ENCODE data around the gene TNXB. TPM values are rescaled to one million over a fixed set of nuclear protein-coding genes. Genes with fewer than 3 reads are reported as not detected.
"Not testable (repeated sequence)": the region's sequence is repeated elsewhere in the genome, so short reads cannot be mapped to it uniquely, and the experiment has no call there.

TNXB gene
- total RNA-seq, 1 experiment from 2014 or later, result 1.8 TPM

- intact Hi-C loops (cut with micrococcal nuclease; ENCODE audit: unreplicated experiment), result no loop called here
- ATAC-seq (no peak), DNase-seq (ENCODE audit: low read depth, low spot score) (no peak)
- ChIA-PET CTCF (no interaction called here), POLR2A (no interaction called here)
- Histone ChIP-seq H3K4me3 (ENCODE audit: low read depth in 2 of 2, low read length in 2 of 2) (no peak overlapping the region), H3K27ac (ENCODE audit: low read length) (no peak overlapping the region), H3K4me1 (ENCODE audit: control insufficient read depth, insufficient read depth, low read length) (peaks cover 4% of the 10 kb centered on the region; the same call in 1 of the 2 replicates), H3K36me3 (ENCODE audit: control insufficient read depth, insufficient read depth, low read length) (no peaks in the 10 kb centered on the region), H3K27me3 (ENCODE audit: control insufficient read depth, insufficient read depth, low read length) (peaks cover 6% of the 10 kb centered on the region; the same call in 1 of the 2 replicates), H3K9me3 (ENCODE audit: control insufficient read depth, insufficient read depth, low read depth, low read length) (no peaks in the 10 kb centered on the region)
- in situ Hi-C loops (cut with HindIII; ENCODE audit: low pct_unique_long_range_greater_than_20kb, low sequenced_read_pairs), result no loop called here
- BruUV-seq (replicated peaks), result no TSS peak
- TF ChIP-seq SIN3A (IDR thresholded peaks at IDR 0.05; ENCODE audit: borderline replicate concordance, insufficient read depth, low read depth, low read length), result no peak
- no peak for TF ChIP-seq POLR2AphosphoS5 (IDR thresholded peaks at IDR 0.05; ENCODE audit: low read depth, low read length)
These were observed 1.7 kb downstream of the TNXB start for GRCh38 chr6:32107406-32107805.

GRCh38 chr6:32105433-32105832, 3.7 kb downstream of the TNXB start:
- H3K36me3 ChIP-seq (ENCODE audit: control insufficient read depth, insufficient read depth, low read length), result no peaks in the 10 kb centered on the region
- no peak overlapping the region for H3K4me3 ChIP-seq (ENCODE audit: low read depth in 2 of 2, low read length in 2 of 2)
- POLR2A ChIA-PET, result no interaction called here
- in situ Hi-C loops (cut with HindIII; ENCODE audit: low pct_unique_long_range_greater_than_20kb, low sequenced_read_pairs) (no loop called here), intact Hi-C loops (cut with micrococcal nuclease; ENCODE audit: unreplicated experiment) (no loop called here)
- H3K27ac ChIP-seq (ENCODE audit: low read length), result no peak overlapping the region
- no peak for ATAC-seq
- H3K27me3 ChIP-seq (ENCODE audit: control insufficient read depth, insufficient read depth, low read length), result peaks cover 6% of the 10 kb centered on the region; the same call in 1 of the 2 replicates
- H3K4me1 ChIP-seq (ENCODE audit: control insufficient read depth, insufficient read depth, low read length), result peaks cover 4% of the 10 kb centered on the region; the same call in 1 of the 2 replicates
- no peaks in the 10 kb centered on the region for H3K9me3 ChIP-seq (ENCODE audit: control insufficient read depth, insufficient read depth, low read depth, low read length)
- DNase-seq (ENCODE audit: low read depth, low spot score), result no peak
- CTCF ChIA-PET, result no interaction called here
- TF ChIP-seq REST (IDR thresholded peaks at IDR 0.05; ENCODE audit: insufficient read depth in 1 of 2, low read depth in 2 of 2, low read length in 1 of 2) (peak; percentile 93 to 95), POLR2AphosphoS5 (IDR thresholded peaks at IDR 0.05; ENCODE audit: low read depth, low read length) (no peak)
- no TSS peak for BruUV-seq (replicated peaks)

GRCh38 chr6:32102255-32102654, 6.9 kb downstream of the TNXB start:
- POLR2A ChIA-PET, result interaction anchor here (0.6 to 1.1 kb wide), 2 partner anchors 13 to 127 kb away, joined by 3 to 11 read pairs; no protein-coding TSS in a partner anchor
- no peak for ATAC-seq
- in situ Hi-C loops (cut with HindIII; ENCODE audit: low pct_unique_long_range_greater_than_20kb, low sequenced_read_pairs) (no loop called here), intact Hi-C loops (cut with micrococcal nuclease; ENCODE audit: unreplicated experiment) (no loop called here)
- no peaks in the 10 kb centered on the region for H3K36me3 ChIP-seq (ENCODE audit: control insufficient read depth, insufficient read depth, low read length)
- H3K27me3 ChIP-seq (ENCODE audit: control insufficient read depth, insufficient read depth, low read length), result peaks cover 4% of the 10 kb centered on the region; the same call in 1 of the 2 replicates
- no peak overlapping the region for H3K4me3 ChIP-seq (ENCODE audit: low read depth in 2 of 2, low read length in 2 of 2)
- H3K4me1 ChIP-seq (ENCODE audit: control insufficient read depth, insufficient read depth, low read length), result no peaks in the 10 kb centered on the region
- no peak for TF ChIP-seq POLR2AphosphoS5 (IDR thresholded peaks at IDR 0.05; ENCODE audit: low read depth, low read length)
- TF ChIP-seq SIN3A (IDR thresholded peaks at IDR 0.05; ENCODE audit: borderline replicate concordance, insufficient read depth, low read depth, low read length), result no peak
- TF ChIP-seq, protein P1, sequence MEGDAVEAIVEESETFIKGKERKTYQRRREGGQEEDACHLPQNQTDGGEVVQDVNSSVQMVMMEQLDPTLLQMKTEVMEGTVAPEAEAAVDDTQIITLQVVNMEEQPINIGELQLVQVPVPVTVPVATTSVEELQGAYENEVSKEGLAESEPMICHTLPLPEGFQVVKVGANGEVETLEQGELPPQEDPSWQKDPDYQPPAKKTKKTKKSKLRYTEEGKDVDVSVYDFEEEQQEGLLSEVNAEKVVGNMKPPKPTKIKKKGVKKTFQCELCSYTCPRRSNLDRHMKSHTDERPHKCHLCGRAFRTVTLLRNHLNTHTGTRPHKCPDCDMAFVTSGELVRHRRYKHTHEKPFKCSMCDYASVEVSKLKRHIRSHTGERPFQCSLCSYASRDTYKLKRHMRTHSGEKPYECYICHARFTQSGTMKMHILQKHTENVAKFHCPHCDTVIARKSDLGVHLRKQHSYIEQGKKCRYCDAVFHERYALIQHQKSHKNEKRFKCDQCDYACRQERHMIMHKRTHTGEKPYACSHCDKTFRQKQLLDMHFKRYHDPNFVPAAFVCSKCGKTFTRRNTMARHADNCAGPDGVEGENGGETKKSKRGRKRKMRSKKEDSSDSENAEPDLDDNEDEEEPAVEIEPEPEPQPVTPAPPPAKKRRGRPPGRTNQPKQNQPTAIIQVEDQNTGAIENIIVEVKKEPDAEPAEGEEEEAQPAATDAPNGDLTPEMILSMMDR (IDR thresholded peaks at IDR 0.05), result no peak
- no peak for TF ChIP-seq REST (IDR thresholded peaks at IDR 0.05; ENCODE audit: insufficient read depth in 1 of 2, low read depth in 2 of 2, low read length in 1 of 2)
- TF ChIP-seq TCF7L2 (IDR thresholded peaks at IDR 0.05; ENCODE audit: low read depth, low read length), result no peak
- DNase-seq (ENCODE audit: low read depth, low spot score), result no peak
- no TSS peak for BruUV-seq (replicated peaks)
- CTCF ChIA-PET, result no interaction called here
- H3K27ac ChIP-seq (ENCODE audit: low read length), result no peak overlapping the region
- H3K9me3 ChIP-seq (ENCODE audit: control insufficient read depth, insufficient read depth, low read depth, low read length), result no peaks in the 10 kb centered on the region

- CTCF ChIA-PET; H3K27ac ChIP-seq (ENCODE audit: low read length); H3K27me3 ChIP-seq (ENCODE audit: control insufficient read depth, insufficient read depth, low read length); intact Hi-C loops (cut with micrococcal nuclease; ENCODE audit: unreplicated experiment); H3K4me3 ChIP-seq (ENCODE audit: low read depth in 2 of 2, low read length in 2 of 2); POLR2A ChIA-PET; H3K9me3 ChIP-seq (ENCODE audit: control insufficient read depth, insufficient read depth, low read depth, low read length); H3K4me1 ChIP-seq (ENCODE audit: control insufficient read depth, insufficient read depth, low read length); in situ Hi-C loops (cut with HindIII; ENCODE audit: low pct_unique_long_range_greater_than_20kb, low sequenced_read_pairs); ATAC-seq; BruUV-seq (replicated peaks); H3K36me3 ChIP-seq (ENCODE audit: control insufficient read depth, insufficient read depth, low read length); DNase-seq (ENCODE audit: low read depth, low spot score): not testable (repeated sequence)
These were observed 8.9 kb downstream of the TNXB start for GRCh38 chr6:32100251-32100650.
